ENCODE measurements around the gene IPCEF1.
"Not testable (repeated sequence)": the region's sequence is repeated elsewhere in the genome, so short reads cannot be mapped to it uniquely, and the experiment has no call there.

Gene IPCEF1

DNA sequence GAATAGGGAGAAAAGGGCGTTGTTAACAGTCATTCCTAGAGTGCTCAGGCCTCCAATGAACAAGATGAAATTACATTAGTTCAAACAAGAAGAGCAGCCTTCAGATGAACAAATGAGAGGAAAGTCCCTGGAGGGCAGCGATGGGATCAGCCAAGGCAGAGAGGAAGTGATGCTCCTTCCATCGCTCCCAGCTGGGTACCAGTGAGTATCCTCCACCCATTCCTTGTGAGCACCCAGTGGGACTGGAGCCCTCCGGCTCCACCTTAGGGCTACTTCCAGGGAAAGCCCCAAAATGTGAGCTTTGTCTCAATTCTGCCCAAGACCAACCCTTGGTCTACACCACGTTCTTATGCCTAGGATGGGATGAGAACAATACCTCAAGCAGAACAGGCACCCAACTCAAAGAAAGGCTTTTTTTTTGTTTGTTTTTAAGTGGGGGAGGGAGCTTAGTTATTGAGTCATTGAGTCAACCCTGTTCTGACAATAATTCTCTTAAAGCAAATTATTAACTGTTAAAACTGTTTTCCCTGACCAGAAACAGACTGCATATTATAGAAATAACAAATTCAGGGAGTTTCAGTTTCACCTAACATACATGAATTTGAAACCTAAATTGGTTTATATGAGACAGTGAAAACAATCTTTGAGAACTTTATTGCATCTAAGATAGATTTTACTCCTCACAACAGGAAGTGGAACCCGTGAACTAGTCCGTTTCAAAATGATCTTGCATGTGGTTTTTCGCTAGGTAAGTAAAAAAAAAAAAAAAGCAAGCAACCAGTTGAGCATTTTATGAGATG lies 106.9 kb downstream of the IPCEF1 start:
- no peak for DNase-seq (ENCODE audit: insufficient read length)
- FAIRE-seq: peak; percentile 24
- TF ChIP-seq POLR2AphosphoS5 (IDR thresholded peaks at IDR 0.05; ENCODE audit: low read depth, low read length) (no peak), POLR2A (IDR thresholded peaks at IDR 0.05; ENCODE audit: low read depth, low read length) (no peak), TAF1 (IDR thresholded peaks at IDR 0.05; ENCODE audit: borderline replicate concordance, low read depth, low read length) (no peak)

DNA sequence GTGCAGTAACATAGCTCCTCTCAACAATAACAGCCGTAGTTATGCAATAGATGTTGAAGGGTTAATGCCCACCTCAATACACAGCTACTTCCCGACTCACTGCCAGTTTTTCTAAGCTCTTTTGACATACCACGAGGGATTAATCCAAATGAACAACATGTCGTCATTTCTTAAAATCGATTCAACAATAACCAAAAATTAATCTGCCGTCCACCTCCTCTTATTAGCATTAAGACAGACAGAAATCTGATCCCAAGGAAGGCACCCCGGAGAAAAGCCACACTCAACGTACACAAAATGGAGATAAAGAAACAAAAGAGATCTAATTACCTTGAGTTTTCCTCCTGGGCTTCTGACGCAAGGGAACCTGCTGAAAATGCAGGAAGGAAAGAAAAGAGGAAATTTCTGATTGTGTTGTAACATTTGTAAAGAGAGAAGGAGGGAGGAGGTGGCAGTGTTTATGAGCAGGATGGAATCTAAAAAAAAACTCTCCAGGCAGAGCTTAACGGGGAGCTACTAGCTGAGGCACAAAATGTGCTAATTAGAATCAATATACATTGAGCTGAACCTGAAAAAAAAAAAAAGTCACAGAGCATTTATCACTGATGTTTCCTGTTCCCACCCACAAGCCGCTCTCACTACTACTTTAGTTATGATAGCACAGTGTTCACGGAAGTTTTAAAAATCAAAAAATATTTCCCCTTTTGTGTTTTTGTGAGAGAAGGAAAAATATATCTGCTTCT lies 109.3 kb downstream of the IPCEF1 start:
- no peak for FAIRE-seq
- no peak for TF ChIP-seq POLR2A (IDR thresholded peaks at IDR 0.05; ENCODE audit: low read depth, low read length)
- no peak for TF ChIP-seq TAF1 (IDR thresholded peaks at IDR 0.05; ENCODE audit: borderline replicate concordance, low read depth, low read length)
- TF ChIP-seq POLR2AphosphoS5 (IDR thresholded peaks at IDR 0.05; ENCODE audit: low read depth, low read length): no peak
- DNase-seq (ENCODE audit: insufficient read length): no peak

DNA sequence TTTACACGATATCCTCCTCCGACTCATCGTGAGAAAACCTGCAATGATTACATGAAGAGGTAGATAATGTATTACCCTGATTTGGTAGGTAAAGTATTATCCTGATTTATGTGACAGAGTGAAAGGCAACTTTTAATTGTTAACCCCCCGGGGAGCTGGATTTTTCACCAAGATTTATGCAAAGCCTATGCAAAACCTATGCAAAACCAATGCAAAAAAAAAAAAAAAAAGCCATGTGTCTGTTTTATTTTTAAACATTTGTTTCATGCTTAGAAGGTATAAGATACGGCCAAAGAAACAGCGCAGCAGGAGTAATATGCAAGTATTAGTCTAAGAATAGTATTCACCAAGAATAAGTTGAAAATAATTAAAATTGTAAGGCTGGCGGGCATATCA lies 109.9 kb downstream of the IPCEF1 start:
- FAIRE-seq: no peak
- no peak for TF ChIP-seq POLR2A (IDR thresholded peaks at IDR 0.05; ENCODE audit: low read depth, low read length)
- no peak for TF ChIP-seq POLR2AphosphoS5 (IDR thresholded peaks at IDR 0.05; ENCODE audit: low read depth, low read length)
- no peak for TF ChIP-seq TAF1 (IDR thresholded peaks at IDR 0.05; ENCODE audit: borderline replicate concordance, low read depth, low read length)
- DNase-seq (ENCODE audit: insufficient read length): no peak

DNA sequence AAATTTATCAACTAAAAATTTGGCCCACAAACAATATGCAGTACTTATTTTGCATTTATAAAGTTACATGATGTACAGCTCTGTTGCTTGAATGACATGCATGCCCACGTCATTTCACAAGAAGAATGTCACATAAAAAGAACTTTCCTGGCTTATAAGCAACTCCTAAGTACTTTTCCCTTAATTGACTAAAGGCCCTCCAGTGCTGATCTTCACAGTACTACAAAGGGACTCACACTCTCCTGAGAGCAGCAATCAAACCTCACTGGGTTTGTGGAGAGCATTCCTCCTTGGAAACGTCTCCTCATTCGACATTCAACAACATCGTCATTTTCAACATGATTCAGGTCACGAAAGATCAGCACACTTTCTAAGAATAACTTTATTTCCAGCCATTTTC lies 111.1 kb downstream of the IPCEF1 start:
- FAIRE-seq (no peak), DNase-seq (ENCODE audit: insufficient read length) (no peak)
- TF ChIP-seq POLR2AphosphoS5 (IDR thresholded peaks at IDR 0.05; ENCODE audit: low read depth, low read length): no peak
- no peak for TF ChIP-seq POLR2A (IDR thresholded peaks at IDR 0.05; ENCODE audit: low read depth, low read length)
- TF ChIP-seq TAF1 (IDR thresholded peaks at IDR 0.05; ENCODE audit: borderline replicate concordance, low read depth, low read length): no peak

DNA sequence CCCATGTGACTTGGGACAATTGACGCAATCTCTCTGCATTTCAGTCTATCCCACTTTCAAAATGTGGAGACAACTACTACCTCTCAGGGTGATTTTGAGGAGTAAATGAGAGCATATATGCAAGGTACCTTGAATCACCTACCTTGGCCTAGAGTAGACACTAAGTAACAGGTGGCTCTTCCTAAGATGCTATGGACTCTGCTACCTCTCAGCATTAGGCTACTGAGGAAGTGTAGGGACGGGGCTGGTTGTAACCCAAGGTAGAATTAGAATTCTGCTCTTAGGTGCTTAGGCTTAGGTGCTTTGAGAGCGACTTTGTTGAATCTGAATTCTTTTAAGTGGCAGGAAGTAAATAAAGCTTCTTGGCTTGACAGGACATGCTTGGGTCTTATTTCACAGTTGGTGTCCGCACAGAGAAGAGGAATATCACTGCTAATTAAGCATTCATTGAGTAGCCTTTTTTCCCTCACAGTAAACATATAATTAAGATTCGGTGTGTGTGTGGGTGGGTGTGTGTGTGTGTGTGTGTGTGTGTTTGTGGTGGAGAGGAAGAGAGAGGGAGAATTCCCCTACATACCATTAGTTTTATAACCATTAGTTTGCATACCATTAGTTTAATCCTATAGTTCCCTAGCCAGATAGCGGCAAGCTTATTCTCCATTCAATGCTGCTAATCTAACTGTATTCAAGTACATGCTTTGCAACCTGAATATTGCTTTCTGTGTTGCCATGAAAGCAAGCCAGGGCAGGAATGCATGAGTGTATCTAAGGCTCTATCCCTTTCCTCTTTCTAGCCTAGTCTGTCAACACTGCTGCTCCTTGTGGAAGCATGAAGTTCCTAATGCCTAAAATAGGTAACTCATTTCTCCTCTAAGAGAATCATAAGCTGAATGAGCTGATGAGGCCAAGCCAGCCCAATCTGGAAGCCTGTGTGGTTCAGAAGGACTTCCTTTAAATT lies 112.5 kb downstream of the IPCEF1 start:
- no peak for TF ChIP-seq TAF1 (IDR thresholded peaks at IDR 0.05; ENCODE audit: borderline replicate concordance, low read depth, low read length)
- TF ChIP-seq POLR2A (IDR thresholded peaks at IDR 0.05; ENCODE audit: low read depth, low read length): no peak
- no peak for TF ChIP-seq POLR2AphosphoS5 (IDR thresholded peaks at IDR 0.05; ENCODE audit: low read depth, low read length)
- DNase-seq (ENCODE audit: insufficient read length) (no peak), FAIRE-seq (no peak)

DNA sequence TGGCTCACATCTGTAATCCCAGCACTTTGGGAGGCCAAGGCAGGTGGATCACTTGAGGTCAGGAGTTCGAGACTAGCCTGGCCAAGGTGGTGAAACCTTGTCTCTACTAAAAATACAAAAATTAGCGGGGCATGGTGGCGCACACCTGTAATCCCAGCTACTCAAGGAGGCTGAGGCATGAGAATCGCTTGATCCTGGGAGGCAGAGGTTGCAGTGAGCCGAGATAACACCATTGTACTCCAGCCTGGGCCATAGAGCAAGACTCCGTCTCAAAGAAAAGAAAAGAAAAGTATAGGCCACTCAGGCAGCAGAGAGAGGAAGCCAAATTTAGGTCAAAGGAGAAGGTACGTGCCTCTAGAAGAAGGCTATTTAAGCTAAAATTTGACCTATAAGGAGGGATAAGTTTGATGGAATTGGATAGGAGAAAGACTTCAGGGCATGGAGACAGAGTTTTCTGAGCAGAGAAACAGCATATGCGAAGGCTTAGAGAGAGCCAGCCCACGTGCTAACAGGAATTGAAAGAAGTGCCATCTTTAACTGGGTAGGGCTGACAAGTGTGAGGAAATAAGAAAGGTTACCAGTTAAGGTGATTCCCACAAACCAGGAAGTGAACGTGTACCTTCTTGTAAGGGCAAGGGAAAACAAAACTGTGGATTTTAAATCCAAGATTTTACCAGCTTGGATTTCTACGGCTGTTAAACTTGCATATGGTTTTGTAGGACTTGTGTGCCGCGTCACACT lies 113.8 kb downstream of the IPCEF1 start:
- DNase-seq (ENCODE audit: insufficient read length) (no peak), FAIRE-seq (no peak)
- TF ChIP-seq POLR2AphosphoS5 (IDR thresholded peaks at IDR 0.05; ENCODE audit: low read depth, low read length) (no peak), POLR2A (IDR thresholded peaks at IDR 0.05; ENCODE audit: low read depth, low read length) (no peak), TAF1 (IDR thresholded peaks at IDR 0.05; ENCODE audit: borderline replicate concordance, low read depth, low read length) (no peak)

DNA sequence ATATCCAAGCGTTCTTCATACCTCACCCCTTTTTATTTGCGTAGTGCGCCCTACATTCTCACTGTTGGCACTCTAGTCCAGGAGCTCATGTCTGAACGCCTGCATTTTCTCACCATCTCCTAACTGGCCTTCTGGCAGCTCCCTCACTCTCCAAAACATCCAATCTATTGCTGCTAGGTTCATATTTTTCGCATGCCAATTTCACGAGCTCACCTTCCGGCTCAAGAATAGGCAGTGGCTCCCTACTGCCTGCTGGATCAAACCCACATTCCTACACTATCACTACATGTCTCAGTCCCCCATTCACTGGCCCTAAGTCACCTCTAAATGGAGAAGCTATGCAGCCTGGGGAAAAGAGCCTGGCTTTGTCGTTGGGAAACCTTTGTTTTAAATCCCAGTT lies 115.0 kb downstream of the IPCEF1 start:
- FAIRE-seq (no peak), DNase-seq (ENCODE audit: insufficient read length) (no peak)
- TF ChIP-seq POLR2A (IDR thresholded peaks at IDR 0.05; ENCODE audit: low read depth, low read length): no peak
- no peak for TF ChIP-seq TAF1 (IDR thresholded peaks at IDR 0.05; ENCODE audit: borderline replicate concordance, low read depth, low read length)
- no peak for TF ChIP-seq POLR2AphosphoS5 (IDR thresholded peaks at IDR 0.05; ENCODE audit: low read depth, low read length)

DNA sequence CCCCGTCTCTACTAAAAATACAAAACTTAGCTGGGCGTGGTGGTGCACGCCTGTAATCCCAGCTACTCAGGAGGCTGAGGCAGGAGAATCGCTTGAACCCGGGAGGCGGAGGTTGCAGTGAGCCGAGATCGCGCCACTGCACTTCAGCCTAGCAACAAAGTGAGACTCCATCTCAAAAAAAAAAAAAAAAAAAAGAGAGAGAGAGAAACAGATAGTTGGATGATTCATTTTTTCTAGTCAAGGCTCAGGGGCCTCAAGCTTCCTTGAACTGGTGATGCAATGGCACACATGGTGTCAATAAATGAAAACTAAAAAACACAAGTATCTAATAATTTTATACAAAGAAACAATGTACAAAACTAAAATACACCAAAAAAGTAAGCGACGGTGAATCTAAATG lies 115.5 kb downstream of the IPCEF1 start:
- not testable (repeated sequence) for DNase-seq (ENCODE audit: insufficient read length)

DNA sequence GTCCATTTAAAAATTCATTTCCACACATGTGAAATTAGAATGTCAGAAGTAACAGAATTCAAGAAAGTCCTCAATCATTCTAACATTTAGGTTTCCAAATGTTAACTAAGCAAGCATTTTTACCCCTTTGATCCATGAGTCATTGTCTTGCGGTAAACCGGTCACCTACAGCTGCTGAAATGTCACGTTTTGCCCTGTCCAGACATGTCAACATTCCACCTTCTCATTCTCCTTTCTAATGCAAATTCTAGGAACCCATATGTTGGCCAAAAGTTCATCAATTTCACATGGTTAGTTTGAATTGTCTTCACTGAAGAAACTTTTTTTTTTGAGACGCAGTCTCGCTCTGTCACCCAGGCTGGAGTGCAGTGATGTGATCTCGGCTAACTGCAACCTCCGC lies 117.2 kb downstream of the IPCEF1 start:
- DNase-seq (ENCODE audit: insufficient read length) (no peak), FAIRE-seq (no peak)
- TF ChIP-seq POLR2A (IDR thresholded peaks at IDR 0.05; ENCODE audit: low read depth, low read length): no peak

More for the DNA sequence above, 115.5 kb downstream of the IPCEF1 start:
- not testable (repeated sequence) for FAIRE-seq

DNA sequence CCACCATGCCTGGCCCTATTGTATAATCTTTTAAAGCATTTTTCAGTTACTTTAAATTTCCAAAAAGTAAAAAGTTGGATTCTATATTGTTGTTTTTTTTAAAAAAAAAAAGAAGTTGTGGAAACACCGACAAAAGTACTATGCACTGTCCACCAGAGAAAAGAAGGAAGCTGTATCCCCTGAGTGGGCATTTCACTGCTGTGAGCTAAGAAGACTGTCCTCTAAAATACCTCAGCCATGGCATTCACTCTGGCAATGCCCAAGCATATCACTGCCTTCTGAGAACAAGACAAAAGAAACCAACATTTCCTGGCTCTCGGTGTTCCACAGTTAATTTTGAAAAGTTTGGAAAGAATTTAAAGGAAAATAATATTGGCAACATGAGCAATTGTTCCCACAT lies 117.8 kb downstream of the IPCEF1 start:
- no peak for TF ChIP-seq POLR2A (IDR thresholded peaks at IDR 0.05; ENCODE audit: low read depth, low read length)
- TF ChIP-seq POLR2AphosphoS5 (IDR thresholded peaks at IDR 0.05; ENCODE audit: low read depth, low read length): no peak
- TF ChIP-seq TAF1 (IDR thresholded peaks at IDR 0.05; ENCODE audit: borderline replicate concordance, low read depth, low read length): no peak
- FAIRE-seq: no peak
- DNase-seq (ENCODE audit: insufficient read length): no peak
